H1 (cell line): ENCODE results near the gene SPTBN4. TPM values are rescaled to one million over a fixed set of nuclear protein-coding genes. Genes with fewer than 3 reads are reported as not detected.

Experiments
- CTCF ChIA-PET: fragments of 300-600 bp; sonication (Branson Sonifier 250); formaldehyde crosslinking; loops from one replicate; lab custom pipeline; 2021; ENCODE audit not compliant: partially characterized antibody; lab: Charles Lee
- POLR2A ChIA-PET: fragments of 300-600 bp; sonication (Branson Sonifier 250); formaldehyde crosslinking; loops from one replicate; lab custom pipeline; 2021; ENCODE audit warnings: inconsistent platforms; ENCODE audit not compliant: partially characterized antibody; lab: Charles Lee
- DNase-seq, 2 experiments: peaks; one replicate each; pipeline versions ENCODE4 v3.0.0 to v3.0.0-alpha.2; 2010 to 2022; ENCODE audit warnings: low spot score in 2 of 2, low read depth in 1 of 2, mixed read lengths in 1 of 2
- FAIRE-seq: peaks from 2 replicates; lab custom pipeline; 2011; peaks lifted over from hg19 to GRCh38; lab: Jason Lieb, UNC
- H2AFZ ChIP-seq: 2 replicates; pipeline ENCODE4 v1.8.1; 2012; ENCODE audit warnings: low read length, inconsistent platforms
- H2AK5ac ChIP-seq: 2 replicates; pipeline ENCODE4 v1.6.1; 2013; ENCODE audit warnings: low read depth, low read length
- H2BK120ac ChIP-seq: replicated peaks from 2 replicates; pipeline ENCODE3; 2013; ENCODE audit warnings: low read depth, low read length, inconsistent platforms
- H2BK12ac ChIP-seq: 2 replicates; pipeline ENCODE4 v1.6.1; 2013; ENCODE audit warnings: low read depth, low read length
- H2BK15ac ChIP-seq: 2 replicates; pipeline ENCODE4 v1.6.1; 2013; ENCODE audit warnings: low read length
- H2BK20ac ChIP-seq: 2 replicates; pipeline ENCODE4 v1.6.1; 2013; ENCODE audit warnings: low read length
- H2BK5ac ChIP-seq: 2 replicates; pipeline ENCODE4 v1.6.1; 2013; ENCODE audit warnings: low read depth, low read length
- H3K14ac ChIP-seq: 2 replicates; pipeline ENCODE4 v1.6.1; 2013; ENCODE audit warnings: inconsistent platforms; ENCODE audit not compliant: insufficient read length
- H3K18ac ChIP-seq: 2 replicates; pipeline ENCODE4 v1.6.1; 2013; ENCODE audit warnings: low read length; ENCODE audit errors: extremely low read depth
- H3K23ac ChIP-seq: 2 replicates; pipeline ENCODE4 v1.6.1; 2013; ENCODE audit warnings: inconsistent platforms; ENCODE audit not compliant: insufficient read length
- H3K23me2 ChIP-seq: 2 replicates; pipeline ENCODE4 v1.6.1; 2013; ENCODE audit warnings: low read depth, low read length
- H3K27ac ChIP-seq: 2 replicates; pipeline ENCODE4 v1.6.1; 2011; ENCODE audit warnings: low read depth, low read length, inconsistent platforms
- H3K27me3 ChIP-seq, 4 experiments: replicated peaks in 1 of 4; 1 replicate in 1 of 4; 2 replicates in 3 of 4; pipeline versions ENCODE4 v1.6.1 to v1.8.1; 2011 to 2013; ENCODE audit warnings: low read length in 3 of 4, mild to moderate bottlenecking in 3 of 4, inconsistent platforms in 2 of 4, mixed read lengths in 2 of 4, moderate library complexity in 1 of 4; ENCODE audit not compliant: control insufficient read depth in 3 of 4, insufficient read depth in 3 of 4; ENCODE audit errors: extremely low read depth in 1 of 4
- H3K36me3 ChIP-seq, 4 experiments: 2 replicates each; pipeline versions ENCODE4 v1.6.1 to v1.8.1; 2011 to 2013; ENCODE audit warnings: mild to moderate bottlenecking in 4 of 4, low read length in 3 of 4, moderate library complexity in 2 of 4, control low read depth in 1 of 4, inconsistent platforms in 1 of 4; ENCODE audit not compliant: insufficient read depth in 4 of 4, control insufficient read depth in 2 of 4
- H3K4ac ChIP-seq: replicated peaks from 2 replicates; pipeline ENCODE3; 2013; ENCODE audit warnings: low read length, low read depth, mixed read lengths, inconsistent platforms; ENCODE audit not compliant: insufficient read length
- H3K4me1 ChIP-seq, 4 experiments: replicated peaks in 1 of 4; 1 replicate in 1 of 4; 2 replicates in 3 of 4; pipeline versions ENCODE4 v1.6.1 to v1.8.1; 2011 to 2013; ENCODE audit warnings: low read length in 3 of 4, inconsistent platforms in 2 of 4, mixed read lengths in 1 of 4; ENCODE audit not compliant: insufficient read depth in 4 of 4, control insufficient read depth in 3 of 4
- H3K4me2 ChIP-seq, 2 experiments: 2 replicates each; pipeline versions ENCODE4 v1.6.1 to v1.8.1; 2011 to 2013; ENCODE audit warnings: low read depth in 2 of 2, low read length in 2 of 2, control low read depth in 1 of 2, inconsistent platforms in 1 of 2, mild to moderate bottlenecking in 1 of 2; ENCODE audit not compliant: insufficient read depth in 1 of 2
- H3K4me3 ChIP-seq, 4 experiments: fragments of 200-600, 300-600 bp in 1 of 4; sonication (generic), shearing (Covaris generic), sonication (Bioruptor Twin) in 1 of 4; 2 replicates each; pipeline versions ENCODE4 v1.5.1 to v1.8.1; 2011 to 2016; ENCODE audit warnings: low read length in 4 of 4, low read depth in 3 of 4, control low read depth in 2 of 4, inconsistent platforms in 2 of 4, mild to moderate bottlenecking in 2 of 4, mixed read lengths in 1 of 4, moderate library complexity in 1 of 4; ENCODE audit not compliant: insufficient read depth in 2 of 4; ENCODE audit errors: extremely low read depth in 1 of 4
- H3K56ac ChIP-seq: replicated peaks from 2 replicates; pipeline ENCODE3; 2013; ENCODE audit warnings: low read depth, mild to moderate bottlenecking, mixed read lengths, low read length, inconsistent platforms; ENCODE audit not compliant: insufficient read length
- H3K79me1 ChIP-seq: 2 replicates; pipeline ENCODE4 v1.6.1; 2013; ENCODE audit warnings: low read depth, low read length, control low read depth
- H3K79me2 ChIP-seq, 2 experiments: 2 replicates each; pipeline versions ENCODE4 v1.6.1 to v1.8.1; 2012 to 2013; ENCODE audit warnings: low read length in 2 of 2, mild to moderate bottlenecking in 2 of 2, inconsistent platforms in 1 of 2; ENCODE audit not compliant: insufficient read depth in 2 of 2, control insufficient read depth in 1 of 2
- H3K9ac ChIP-seq, 4 experiments: replicated peaks in 1 of 4; 1 replicate in 1 of 4; 2 replicates in 3 of 4; pipeline versions ENCODE4 v1.6.1 to v1.8.1; 2011 to 2013; ENCODE audit warnings: low read depth in 3 of 4, low read length in 3 of 4, control low read depth in 2 of 4, mild to moderate bottlenecking in 2 of 4, moderate library complexity in 2 of 4, inconsistent platforms in 1 of 4; ENCODE audit errors: extremely low read depth in 1 of 4
- H3K9me3 ChIP-seq, 2 experiments: 2 replicates each; pipeline versions ENCODE4 v1.6.1 to v1.8.1; 2012 to 2013; ENCODE audit warnings: mild to moderate bottlenecking in 2 of 2, moderate library complexity in 2 of 2, control low read depth in 1 of 2, inconsistent platforms in 1 of 2, low read depth in 1 of 2, low read length in 1 of 2, mixed read lengths in 1 of 2; ENCODE audit not compliant: insufficient read depth in 2 of 2
- H4K20me1 ChIP-seq, 2 experiments: replicated peaks in 1 of 2; 2 replicates each; pipeline versions ENCODE3 to v1.8.1; 2011 to 2013; ENCODE audit warnings: inconsistent platforms in 2 of 2, low read length in 2 of 2, mild to moderate bottlenecking in 1 of 2; ENCODE audit not compliant: insufficient read depth in 2 of 2, control insufficient read depth in 1 of 2
- H4K5ac ChIP-seq: 2 replicates; pipeline ENCODE4 v1.6.1; 2013; ENCODE audit warnings: low read length, low read depth, mixed read lengths, inconsistent platforms; ENCODE audit not compliant: insufficient read length
- H4K8ac ChIP-seq: 2 replicates; pipeline ENCODE4 v1.8.0; 2013; ENCODE audit warnings: mild to moderate bottlenecking, moderate library complexity, low read length, inconsistent platforms; ENCODE audit not compliant: insufficient read depth; ENCODE audit errors: extremely low read depth
- H4K91ac ChIP-seq: replicated peaks from 2 replicates; pipeline ENCODE3; 2013; ENCODE audit warnings: low read length, mixed read lengths, inconsistent platforms; ENCODE audit not compliant: insufficient read length
- CEBPB ChIP-seq: IDR thresholded peaks from 2 replicates; pipeline ENCODE4 v1.6.1; 2012; ENCODE audit warnings: low read depth, low read length
- EGR1 ChIP-seq: IDR thresholded peaks from 2 replicates; pipeline ENCODE4 v1.6.1; 2011; ENCODE audit warnings: low read depth, low read length, borderline replicate concordance
- KDM5A ChIP-seq: fragments of 200-600 bp; IDR thresholded peaks from 2 replicates; pipeline ENCODE4 v1.7.1; 2012; ENCODE audit warnings: mild to moderate bottlenecking, low read length, inconsistent platforms, mixed read lengths
- MAX ChIP-seq: IDR thresholded peaks from 2 replicates; pipeline ENCODE4 v1.6.1; 2012; ENCODE audit warnings: inconsistent platforms
- NANOG ChIP-seq: IDR thresholded peaks from 2 replicates; pipeline ENCODE4 v1.6.1; 2011; ENCODE audit warnings: low read length, low read depth, mild to moderate bottlenecking, inconsistent platforms; ENCODE audit not compliant: insufficient read depth, poor library complexity, severe bottlenecking
- PHF8 ChIP-seq: fragments of 200-600 bp; sonication (generic); conservative IDR thresholded peaks from 2 replicates; pipeline ENCODE4 v1.7.1; 2012; ENCODE audit warnings: low read depth, mild to moderate bottlenecking, inconsistent platforms, low read length, moderate library complexity
- RXRA ChIP-seq: IDR thresholded peaks from 2 replicates; pipeline ENCODE4 v1.6.1; 2011; ENCODE audit warnings: low read depth, mild to moderate bottlenecking, low read length, moderate library complexity; ENCODE audit not compliant: insufficient read depth
- SIRT6 ChIP-seq: IDR thresholded peaks from one replicate; pipeline ENCODE4 v1.7.1; 2012; ENCODE audit warnings: low read length, inconsistent platforms
- SIX5 ChIP-seq: IDR thresholded peaks from 2 replicates; pipeline ENCODE4 v1.6.1; 2011; ENCODE audit warnings: mild to moderate bottlenecking, low read depth, low read length
- TAF7 ChIP-seq: optimal IDR thresholded peaks from 2 replicates; pipeline ENCODE3; 2011; ENCODE audit warnings: low read depth, mild to moderate bottlenecking, inconsistent platforms, low read length, moderate library complexity, borderline replicate concordance
- TBP ChIP-seq: IDR thresholded peaks from 2 replicates; pipeline ENCODE4 v1.6.1; 2011; ENCODE audit warnings: low read depth, low read length, improper control_type of control experiment
- WGBS, 2 experiments: shearing (Covaris generic) in 1 of 2; methylation state at CpG; one replicate each; pipeline versions ENCODE4 v1.1.6 to v1.1.7; 2013 to 2015; ENCODE audit warnings: low lambda C conversion rate in 2 of 2, mixed read lengths in 2 of 2, inconsistent platforms in 1 of 2, low coverage in 1 of 2, missing lambda C conversion rate in 1 of 2; ENCODE audit not compliant: insufficient replicate concordance in 2 of 2, insufficient coverage in 1 of 2, insufficient read length in 1 of 2; ENCODE audit errors: extremely low coverage in 1 of 2, missing lambda C conversion rate in 1 of 2; 5-methylcytosine and 5-hydroxymethylcytosine counted together
- polyA plus RNA-seq, 7 experiments: library from polyadenylated mRNA; depleted of rRNA in 3 of 7; stranded (reverse) in 5 of 7; unstranded in 2 of 7; fragments of >200 nt in 5 of 7; fragments of 200-250 nt in 2 of 7; gene quantifications; 1 replicate in 5 of 7; 2 replicates in 1 of 7; 4 replicates in 1 of 7; pipeline versions ENCODE4 v1.2.1 to v1.2.3, GENCODE V29; 2011 to 2013; ENCODE audit warnings: missing spikeins in 2 of 7, mixed read lengths in 2 of 7
- total RNA-seq: library from RNA; stranded (reverse); fragmentation: NEBNext Ultra II Directional; extraction: Animal tissue kit (Norgen Biotek cat#: 25700); gene quantifications from 2 replicates; pipeline ENCODE4 v1.2.1, GENCODE V29; 2021

Gene SPTBN4
- total and polyA plus RNA-seq, 2 of the 8 experiments (the other 6 are each of a cell fraction or from before 2014, with no cell fraction given) = 1.9 to 3.0 TPM

- no peak overlapping the region for H2AFZ ChIP-seq
- H3K4me1 ChIP-seq = peaks cover 3 to 6% (median 4%) of the 10 kb centered on the region in 4 experiments; a peak in 4 of 7 replicates
- H4K20me1 ChIP-seq = no peaks in the 10 kb centered on the region
- no peak overlapping the region for H2BK12ac ChIP-seq
- FAIRE-seq (no peak), DNase-seq (no peak)
- no peak overlapping the region for H3K23ac ChIP-seq
- H2AK5ac ChIP-seq = no peak overlapping the region
- no peak overlapping the region for H3K56ac ChIP-seq
- ChIA-PET POLR2A (no interaction called here), CTCF (interaction anchor here (6.2 kb wide), 1 partner anchor 14 kb away, joined by 49 read pairs; the partner anchor contains the start of gene BLVRB)
- H3K27ac ChIP-seq = no peak overlapping the region
- no peak overlapping the region for H3K4me2 ChIP-seq
- H3K4ac ChIP-seq = no peak overlapping the region
- H3K23me2 ChIP-seq = peaks cover 1% of the 10 kb centered on the region; the same call in 1 of the 2 replicates
- H4K91ac ChIP-seq = no peak overlapping the region
- no peaks in the 10 kb centered on the region for H3K79me1 ChIP-seq
- no peaks in the 10 kb centered on the region for H3K79me2 ChIP-seq
- H3K9me3 ChIP-seq = no peaks in the 10 kb centered on the region
- no peaks in the 10 kb centered on the region; a peak in 2 of 8 replicates for H3K36me3 ChIP-seq
- TF ChIP-seq RXRA (no peak), PHF8 (no peak), SIX5 (no peak), NANOG (no peak), CEBPB (no peak), MAX (no peak), SIRT6 (no peak), EGR1 (no peak), TAF7 (no peak), KDM5A (no peak), TBP (no peak)
- no peak overlapping the region for H2BK20ac ChIP-seq
- H3K18ac ChIP-seq = no peak overlapping the region
- H3K4me3 ChIP-seq = no peak overlapping the region
- no peak overlapping the region for H3K9ac ChIP-seq
- H2BK15ac ChIP-seq = no peak overlapping the region
- no peak overlapping the region for H4K5ac ChIP-seq
- no peak overlapping the region for H3K14ac ChIP-seq
- 92% methylated on average over 4 of the region's 4 CpGs; no CpG with 5 or more reads in 1 of the 2 experiments for WGBS, 2 experiments
- H2BK5ac ChIP-seq = no peak overlapping the region
- no peak overlapping the region for H4K8ac ChIP-seq
- H3K27me3 ChIP-seq = no peaks in the 10 kb centered on the region
- no peak overlapping the region for H2BK120ac ChIP-seq
Measured at GRCh38 chr19:40449506-40449905, 17.3 kb upstream of the SPTBN4 start.
